ENCODE measurements around the gene SNX10. TPM values are rescaled to one million over a fixed set of nuclear protein-coding genes. Genes with fewer than 3 reads are reported as not detected.

The SNX10 gene
- total RNA-seq, 1 donor from 2014 or later, result 42.1 TPM

- H3K9me3 Mint-ChIP-seq, result no peaks in the 10 kb centered on the region
- H3K27me3 Mint-ChIP-seq, result no peaks in the 10 kb centered on the region
- no peak for DNase-seq
- peaks cover 7% of the 10 kb centered on the region for H3K4me1 Mint-ChIP-seq
- intact Hi-C loops (cut with micrococcal nuclease), result no loop called here
- H3K36me3 Mint-ChIP-seq (ENCODE audit: low read depth), result peaks cover 11% of the 10 kb centered on the region
- no peak overlapping the region for H3K27ac Mint-ChIP-seq
- no peak overlapping the region for H3K4me3 Mint-ChIP-seq
Measured at GRCh38 chr7:26356229-26356628, 64.6 kb downstream of the SNX10 start.

GRCh38 chr7:26356929-26357798 is 65.5 kb downstream of the SNX10 start:
- intact Hi-C loops (cut with micrococcal nuclease), result no loop called here
- no peak for DNase-seq
- Mint-ChIP-seq H3K27me3 (no peaks in the 10 kb centered on the region), H3K4me1 (peaks cover 7% of the 10 kb centered on the region), H3K4me3 (no peak overlapping the region), H3K27ac (no peak overlapping the region), H3K9me3 (no peaks in the 10 kb centered on the region), H3K36me3 (ENCODE audit: low read depth) (peaks cover 9% of the 10 kb centered on the region)

GRCh38 chr7:26357799-26358151 is 66.1 kb downstream of the SNX10 start:
- H3K27ac Mint-ChIP-seq, result no peak overlapping the region
- H3K36me3 Mint-ChIP-seq (ENCODE audit: low read depth), result peaks cover 5% of the 10 kb centered on the region
- H3K9me3 Mint-ChIP-seq, result no peaks in the 10 kb centered on the region
- H3K27me3 Mint-ChIP-seq, result no peaks in the 10 kb centered on the region
- no peak for DNase-seq
- H3K4me3 Mint-ChIP-seq, result no peak overlapping the region
- H3K4me1 Mint-ChIP-seq, result peaks cover 7% of the 10 kb centered on the region
- intact Hi-C loops (cut with micrococcal nuclease), result no loop called here

GRCh38 chr7:26360650-26361049 is 69.0 kb downstream of the SNX10 start:
- Mint-ChIP-seq H3K9me3 (no peaks in the 10 kb centered on the region), H3K36me3 (ENCODE audit: low read depth) (peaks cover 7% of the 10 kb centered on the region), H3K27ac (no peak overlapping the region)

GRCh38 chr7:26361637-26362036 is 70.0 kb downstream of the SNX10 start:
- Mint-ChIP-seq H3K4me1 (peaks cover 9% of the 10 kb centered on the region), H3K27ac (no peak overlapping the region), H3K4me3 (no peak overlapping the region), H3K36me3 (ENCODE audit: low read depth) (peaks cover 10% of the 10 kb centered on the region), H3K27me3 (no peaks in the 10 kb centered on the region), H3K9me3 (no peaks in the 10 kb centered on the region)
- DNase-seq, result no peak
- intact Hi-C loops (cut with micrococcal nuclease), result loop anchor here (2.0 kb wide), 1 partner anchor 157 kb away; no protein-coding TSS in a partner anchor

More at GRCh38 chr7:26360650-26361049, 69.0 kb downstream of the SNX10 start:
- intact Hi-C loops (cut with micrococcal nuclease), result loop anchor here (2.0 kb wide), 1 partner anchor 156 kb away; no protein-coding TSS in a partner anchor
- DNase-seq, result no peak
- Mint-ChIP-seq H3K4me1 (peaks cover 8% of the 10 kb centered on the region), H3K27me3 (no peaks in the 10 kb centered on the region), H3K4me3 (no peak overlapping the region)

GRCh38 chr7:26363465-26363864 is 71.8 kb downstream of the SNX10 start:
- H3K9me3 Mint-ChIP-seq, result no peaks in the 10 kb centered on the region
- intact Hi-C loops (cut with micrococcal nuclease), result no loop called here
- H3K27ac Mint-ChIP-seq, result no peak overlapping the region
- peaks cover 15% of the 10 kb centered on the region for H3K36me3 Mint-ChIP-seq (ENCODE audit: low read depth)
- peak; percentile 39 for DNase-seq
- H3K4me1 Mint-ChIP-seq, result peaks cover 9% of the 10 kb centered on the region
- H3K4me3 Mint-ChIP-seq, result no peak overlapping the region
- H3K27me3 Mint-ChIP-seq, result no peaks in the 10 kb centered on the region

GRCh38 chr7:26365077-26365900 is 73.6 kb downstream of the SNX10 start:
- Mint-ChIP-seq H3K4me3 (no peak overlapping the region), H3K27ac (no peak overlapping the region), H3K9me3 (no peaks in the 10 kb centered on the region), H3K4me1 (peaks cover 15% of the 10 kb centered on the region), H3K36me3 (ENCODE audit: low read depth) (peaks cover 16% of the 10 kb centered on the region), H3K27me3 (no peaks in the 10 kb centered on the region)
- DNase-seq, result peak; percentile 88
- intact Hi-C loops (cut with micrococcal nuclease), result loop anchor here (1.0 to 5.0 kb wide), 6 partner anchors 70 to 472 kb away; no protein-coding TSS in a partner anchor

- no peak for DNase-seq
- Mint-ChIP-seq H3K4me1 (peaks cover 13% of the 10 kb centered on the region), H3K9me3 (no peaks in the 10 kb centered on the region), H3K27me3 (no peaks in the 10 kb centered on the region), H3K36me3 (ENCODE audit: low read depth) (peaks cover 16% of the 10 kb centered on the region), H3K4me3 (no peak overlapping the region), H3K27ac (no peak overlapping the region)
- intact Hi-C loops (cut with micrococcal nuclease), result loop anchor here (1.0 to 5.0 kb wide), 6 partner anchors 71 to 473 kb away; no protein-coding TSS in a partner anchor
Measured at GRCh38 chr7:26365901-26366275, 74.2 kb downstream of the SNX10 start.

- Mint-ChIP-seq H3K4me3 (no peak overlapping the region), H3K27me3 (no peaks in the 10 kb centered on the region), H3K4me1 (peaks cover 13% of the 10 kb centered on the region), H3K36me3 (ENCODE audit: low read depth) (peaks cover 18% of the 10 kb centered on the region), H3K27ac (no peak overlapping the region), H3K9me3 (no peaks in the 10 kb centered on the region)
- peak; percentile 49 for DNase-seq
- intact Hi-C loops (cut with micrococcal nuclease), result loop anchor here (5.0 kb wide), 1 partner anchor 290 kb away; no protein-coding TSS in a partner anchor
Measured at GRCh38 chr7:26367219-26367711, 75.6 kb downstream of the SNX10 start.

GRCh38 chr7:26368542-26368941 is 76.9 kb downstream of the SNX10 start:
- Mint-ChIP-seq H3K27ac (no peak overlapping the region), H3K4me1 (peaks cover 13% of the 10 kb centered on the region), H3K9me3 (no peaks in the 10 kb centered on the region), H3K4me3 (no peak overlapping the region), H3K36me3 (ENCODE audit: low read depth) (peaks cover 26% of the 10 kb centered on the region), H3K27me3 (no peaks in the 10 kb centered on the region)
- no peak for DNase-seq
- intact Hi-C loops (cut with micrococcal nuclease), result loop anchor here (5.0 kb wide), 1 partner anchor 291 kb away; no protein-coding TSS in a partner anchor

- no peak overlapping the region for H3K27ac Mint-ChIP-seq
- peaks cover 32% of the 10 kb centered on the region for H3K36me3 Mint-ChIP-seq (ENCODE audit: low read depth)
- H3K4me3 Mint-ChIP-seq, result no peak overlapping the region
- intact Hi-C loops (cut with micrococcal nuclease), result loop anchor here (1.0 to 5.0 kb wide), 3 partner anchors 292 to 791 kb away; no protein-coding TSS in a partner anchor
- peaks cover 13% of the 10 kb centered on the region for H3K4me1 Mint-ChIP-seq
- no peaks in the 10 kb centered on the region for H3K9me3 Mint-ChIP-seq
- H3K27me3 Mint-ChIP-seq, result peaks cover 6% of the 10 kb centered on the region
- peak; percentile 83 for DNase-seq
Measured at GRCh38 chr7:26369593-26369992, 77.9 kb downstream of the SNX10 start.

GRCh38 chr7:26370011-26370410 is 78.3 kb downstream of the SNX10 start:
- no peaks in the 10 kb centered on the region for H3K9me3 Mint-ChIP-seq
- intact Hi-C loops (cut with micrococcal nuclease), result loop anchor here (10.0 kb wide), 1 partner anchor 505 kb away; no protein-coding TSS in a partner anchor

GRCh38 chr7:26372249-26372648 is 80.6 kb downstream of the SNX10 start:
- Mint-ChIP-seq H3K27ac (no peak overlapping the region), H3K4me3 (no peak overlapping the region), H3K4me1 (peaks cover 11% of the 10 kb centered on the region), H3K36me3 (ENCODE audit: low read depth) (peaks cover 20% of the 10 kb centered on the region), H3K9me3 (no peaks in the 10 kb centered on the region), H3K27me3 (peaks cover 16% of the 10 kb centered on the region)
- intact Hi-C loops (cut with micrococcal nuclease), result loop anchor here (10.0 kb wide), 1 partner anchor 507 kb away; no protein-coding TSS in a partner anchor
- DNase-seq, result no peak

More at GRCh38 chr7:26370011-26370410, 78.3 kb downstream of the SNX10 start:
- Mint-ChIP-seq H3K4me3 (peak overlapping the region; percentile 43), H3K27ac (no peak overlapping the region), H3K27me3 (peaks cover 7% of the 10 kb centered on the region), H3K4me1 (peaks cover 11% of the 10 kb centered on the region), H3K36me3 (ENCODE audit: low read depth) (peaks cover 29% of the 10 kb centered on the region)
- peak; percentile 57 for DNase-seq
